SKM-1 (cell line): ENCODE measurements around the gene HTR3C.
"Not testable (repeated sequence)": the region's sequence is repeated elsewhere in the genome, so short reads cannot be mapped to it uniquely, and the experiment has no call there.

Experiments used
- DNase-seq: peaks from one replicate; lab custom pipeline; 2025; ENCODE audit not compliant: unreplicated experiment; lab: John Stamatoyannopoulos, UW

Gene HTR3C

GRCh38 chr3:184052767-184053166 lies at the start of gene HTR3C:
TSS of gene HTR3C (plus strand) at chr3:184053047. CDS start at chr3:184053081, 34 bp downstream.
- no peak for DNase-seq

DNA sequence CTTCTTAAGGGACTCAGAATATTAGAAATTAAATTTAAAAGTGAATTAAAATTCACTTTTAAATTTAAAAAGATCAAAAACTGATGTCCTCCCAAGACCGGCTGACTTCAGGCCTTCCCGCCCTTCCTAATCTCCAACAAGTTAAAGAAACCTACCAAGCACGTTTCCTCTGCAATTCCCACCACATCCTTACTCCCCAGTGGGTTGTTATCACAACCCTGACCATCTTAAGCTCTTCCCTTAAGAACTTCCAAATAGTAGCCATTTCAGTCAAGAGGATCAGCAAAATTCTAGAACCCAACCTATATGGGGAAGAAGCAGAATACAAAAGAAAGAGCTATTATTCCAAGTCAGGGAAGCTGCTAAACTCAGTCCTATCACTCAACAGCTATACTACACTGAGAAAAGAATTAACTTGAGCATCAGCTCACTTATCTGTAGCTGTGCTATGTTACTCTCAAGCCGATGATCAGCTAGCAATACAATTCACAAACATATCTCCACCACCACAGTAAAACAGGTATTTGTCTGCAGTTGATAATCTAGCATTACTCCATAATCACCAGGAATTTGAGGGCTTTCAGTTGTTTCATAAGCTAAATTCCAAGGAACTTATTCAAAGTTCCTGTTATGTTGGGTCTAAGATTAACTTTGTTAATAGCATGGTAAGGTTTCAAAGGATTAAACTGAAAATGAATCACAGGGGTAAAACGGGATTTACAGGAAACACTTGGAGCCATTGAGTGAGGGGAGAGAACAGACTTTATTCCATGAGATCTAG lies 49.5 kb upstream of the HTR3C start:
- DNase-seq: no peak

DNA sequence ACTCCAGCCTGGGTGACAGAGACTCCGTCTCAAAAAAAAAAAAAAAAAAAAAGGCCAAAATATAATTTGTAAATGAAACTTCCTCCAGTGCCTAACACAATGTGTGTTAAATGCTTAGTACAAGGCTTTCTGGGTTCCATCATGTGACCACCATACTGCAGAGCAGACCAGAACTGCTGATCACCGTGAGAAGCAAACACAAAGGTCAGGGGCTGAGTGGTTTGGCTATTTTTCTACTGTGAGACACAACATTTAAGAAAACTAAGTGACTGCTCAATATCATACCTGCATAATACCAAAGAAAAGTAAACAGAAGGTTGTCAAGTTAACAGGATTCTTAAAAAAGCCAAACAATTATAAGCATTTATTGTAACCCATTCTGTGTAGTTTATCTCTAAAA lies 48.4 kb upstream of the HTR3C start:
- no peak for DNase-seq

DNA sequence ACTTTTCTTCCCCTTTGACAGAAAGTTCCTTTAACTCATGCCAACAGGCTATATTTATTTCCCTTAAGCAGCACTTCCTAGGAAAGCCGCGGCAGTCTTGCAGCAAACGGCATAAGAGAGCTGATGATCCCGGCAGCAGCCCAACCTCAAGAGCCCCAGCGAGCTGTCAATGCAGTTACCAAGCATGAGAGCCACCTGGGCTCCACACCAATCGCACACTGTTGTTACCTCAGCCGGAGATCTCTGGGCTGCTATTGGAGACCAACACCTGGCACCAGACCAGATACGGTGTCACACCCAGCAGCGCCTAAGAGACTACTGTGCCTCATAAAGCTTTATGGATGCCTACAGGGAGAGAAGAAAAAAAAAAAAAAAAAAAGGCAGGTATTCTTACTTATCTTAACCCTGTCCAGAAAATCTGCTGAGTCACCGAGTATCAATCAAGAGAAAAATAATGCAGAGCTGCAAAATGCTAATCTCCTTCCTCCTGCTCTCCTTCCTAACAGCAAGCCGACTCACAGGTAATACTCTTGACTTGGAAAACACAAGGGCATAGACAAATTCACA lies 46.8 kb upstream of the HTR3C start:
- no peak for DNase-seq

DNA sequence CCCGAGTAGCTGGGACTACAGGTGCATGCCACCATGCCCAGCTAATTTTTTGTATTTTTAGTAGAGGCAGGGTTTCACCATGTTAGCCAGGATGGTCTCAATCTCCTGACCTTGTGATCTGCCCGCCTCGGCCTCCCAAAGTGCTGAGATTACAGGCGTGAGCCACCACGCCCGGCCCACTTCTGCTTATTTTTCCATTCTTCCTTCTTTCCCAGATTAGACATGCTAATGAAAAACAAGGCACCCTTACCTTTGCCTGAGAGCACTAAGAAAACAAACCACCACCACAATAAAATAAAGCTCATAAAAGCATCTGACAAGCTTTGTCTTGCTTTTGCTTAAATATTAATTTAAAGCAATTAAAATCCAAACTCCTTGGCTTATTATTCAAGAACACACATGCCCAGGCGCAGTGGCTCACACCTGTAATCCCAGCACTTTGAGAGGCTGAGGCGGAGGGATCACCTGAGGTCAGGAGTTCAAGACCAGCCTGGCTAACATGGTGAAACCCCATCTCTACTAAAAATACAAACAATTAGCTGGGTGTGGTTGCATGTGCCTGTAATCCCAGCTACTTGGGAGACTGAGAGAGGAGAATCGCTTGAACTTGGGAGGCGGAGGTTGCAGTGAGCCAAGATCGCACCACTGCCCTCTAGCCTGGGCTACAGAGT lies 45.6 kb upstream of the HTR3C start:
- DNase-seq: not testable (repeated sequence)

DNA sequence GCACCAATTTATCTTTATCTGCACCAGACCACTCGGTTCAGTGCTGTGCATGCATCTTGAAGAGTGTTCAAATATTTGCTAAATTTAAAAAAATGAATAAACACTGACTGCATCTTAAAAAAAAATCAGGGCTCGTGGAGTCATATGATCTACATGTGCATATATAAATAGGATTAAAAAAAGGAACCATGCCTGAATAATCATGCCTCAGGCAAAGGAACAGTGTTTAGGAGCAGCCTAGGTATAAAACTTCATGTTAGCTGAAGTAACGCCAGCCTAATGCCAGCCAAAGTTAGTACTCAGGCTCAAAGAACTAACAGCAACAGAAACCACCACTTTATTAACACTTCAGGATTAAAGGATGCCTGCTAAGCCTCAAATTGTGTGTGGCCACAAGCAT lies 44.7 kb upstream of the HTR3C start:
- DNase-seq: no peak

GRCh38 chr3:184011230-184011876 lies 41.5 kb upstream of the HTR3C start:
- DNase-seq: no peak

GRCh38 chr3:184011937-184012889 lies 40.6 kb upstream of the HTR3C start:
- DNase-seq: no peak

- DNase-seq: no peak
Measured at GRCh38 chr3:184015381-184016019, 37.3 kb upstream of the HTR3C start.

- no peak for DNase-seq
Measured at GRCh38 chr3:184016169-184016570, 36.7 kb upstream of the HTR3C start.

- DNase-seq: no peak
Measured at GRCh38 chr3:184016811-184017671, 35.8 kb upstream of the HTR3C start.

DNA sequence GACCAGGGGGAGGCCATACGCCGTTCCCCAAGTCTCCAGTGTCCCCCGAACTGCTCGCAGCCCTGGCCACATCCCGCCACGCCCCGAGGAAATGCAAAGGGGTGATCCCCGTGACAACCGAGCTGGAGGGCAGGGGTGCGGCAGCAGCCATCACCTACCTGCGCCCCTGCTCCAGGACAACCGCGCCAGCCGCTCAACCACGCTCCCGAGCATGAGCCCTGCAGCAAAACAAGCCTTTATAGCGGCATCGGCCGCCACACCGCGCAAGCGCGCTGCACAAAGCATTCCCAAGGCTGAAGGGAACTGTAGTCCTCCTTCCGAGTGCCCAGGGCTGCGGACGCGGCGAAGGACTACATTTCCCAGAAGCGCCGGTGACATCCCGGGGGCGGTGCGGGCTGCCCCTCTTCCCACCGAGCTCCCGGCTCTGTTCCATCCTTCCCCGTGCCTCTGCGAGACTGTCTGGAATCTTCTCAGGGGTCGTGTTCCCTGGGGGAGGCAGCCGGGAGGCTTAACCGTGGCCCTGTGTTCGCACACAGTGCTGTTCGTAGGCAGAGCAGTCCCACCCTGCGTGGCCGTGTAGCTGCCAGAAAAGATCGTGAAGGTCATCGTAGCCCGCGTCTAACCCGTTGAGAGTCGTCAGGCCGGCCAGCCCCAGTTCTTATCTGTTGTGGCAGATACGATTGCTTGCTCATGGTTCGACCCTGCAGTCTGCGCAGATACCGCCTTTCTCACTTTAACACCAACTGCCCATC lies 35.0 kb upstream of the HTR3C start, which contains the start of gene ABCC5:
ABCC5 (minus strand) TSS at position 213 of the 752 bp plus-strand sequence. CDS start 3,492 bp downstream, outside the sequence.
- peak; percentile 83 for DNase-seq

GRCh38 chr3:184018424-184018973 lies 34.3 kb upstream of the HTR3C start:
- no peak for DNase-seq

- peak; percentile 21 for DNase-seq
Measured at GRCh38 chr3:184022323-184022722, 30.5 kb upstream of the HTR3C start.

- DNase-seq: not testable (repeated sequence)
Measured at GRCh38 chr3:184025256-184025655, 27.6 kb upstream of the HTR3C start.

DNA sequence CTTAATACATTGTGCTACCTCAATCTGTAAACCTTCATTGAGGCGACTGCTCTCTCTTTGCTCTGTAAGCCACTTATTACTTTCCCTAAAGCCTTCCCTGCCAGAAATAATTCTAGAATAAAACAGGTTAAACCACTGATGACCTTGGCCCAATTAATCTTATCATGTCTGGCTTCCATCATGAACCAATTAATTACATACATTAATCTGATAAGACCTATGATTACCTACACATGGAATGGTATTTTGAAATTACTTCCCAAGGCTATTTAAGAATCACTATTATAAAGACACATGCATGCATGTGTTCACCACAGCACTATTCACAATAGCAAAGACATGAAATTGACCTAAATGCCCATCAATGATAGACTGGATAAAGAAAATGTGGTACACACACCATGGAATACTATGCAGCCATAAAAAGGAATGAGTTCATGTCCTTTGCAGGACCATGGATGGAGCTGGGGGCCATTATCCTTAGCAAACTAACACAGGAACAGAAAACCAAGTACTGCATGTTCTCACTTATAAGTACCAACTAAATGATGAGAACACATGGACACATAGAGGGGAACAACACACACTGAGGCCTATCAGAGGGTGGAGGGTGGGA lies 24.5 kb upstream of the HTR3C start:
- not testable (repeated sequence) for DNase-seq

- DNase-seq: no peak
Measured at GRCh38 chr3:184029443-184029842, 23.4 kb upstream of the HTR3C start.
